Measurements from ENCODE around the gene DERA. TPM values are rescaled to one million over a fixed set of nuclear protein-coding genes. Genes with fewer than 3 reads are reported as not detected.

DERA gene
- 12.8 TPM for total RNA-seq

DNA sequence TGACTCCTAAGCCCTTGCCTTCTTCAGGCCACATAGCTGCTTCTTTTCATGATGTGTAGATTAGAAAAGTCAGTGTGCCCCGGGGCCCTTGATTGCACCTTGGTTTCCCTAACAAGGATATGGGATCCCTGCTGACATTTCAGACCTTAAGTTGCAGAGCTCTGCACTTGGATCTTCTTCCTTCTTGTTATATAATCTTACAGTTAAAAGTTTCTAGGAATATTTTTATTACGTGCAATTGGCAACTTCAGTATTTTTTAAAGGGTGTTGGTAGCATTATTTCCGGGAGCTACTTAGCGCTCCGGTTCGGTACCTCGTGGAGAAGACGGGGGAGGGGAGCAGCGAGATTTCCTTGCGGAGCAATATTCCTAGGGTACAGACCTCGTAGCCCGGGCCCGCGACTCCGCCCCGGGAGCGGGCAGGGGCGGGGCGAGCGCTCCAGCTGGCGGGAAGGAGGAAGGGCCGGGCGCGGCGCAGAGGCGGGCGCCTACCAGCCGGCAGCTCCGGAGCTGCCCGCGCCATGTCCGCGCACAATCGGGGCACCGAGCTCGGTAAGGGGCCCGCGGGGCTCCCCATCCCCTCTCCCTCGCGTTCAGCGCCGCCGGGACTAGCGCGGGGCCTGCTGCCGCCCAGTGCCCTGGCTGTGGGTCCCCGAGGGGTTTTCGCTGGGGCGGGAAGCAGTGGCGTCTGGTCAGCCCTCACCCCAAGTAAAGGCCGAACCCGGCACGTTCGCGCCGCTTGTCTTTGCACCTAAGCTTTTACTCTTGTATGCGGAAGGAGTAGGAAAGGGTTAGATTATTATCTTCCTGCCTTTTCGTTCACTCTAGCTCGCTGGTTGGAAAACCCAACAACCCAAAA is at the start of gene DERA:
Gene DERA, plus strand, starts transcription at position 469 of the 858 bp plus-strand sequence. Its CDS starts 52 bp downstream, at position 521.

DNA sequence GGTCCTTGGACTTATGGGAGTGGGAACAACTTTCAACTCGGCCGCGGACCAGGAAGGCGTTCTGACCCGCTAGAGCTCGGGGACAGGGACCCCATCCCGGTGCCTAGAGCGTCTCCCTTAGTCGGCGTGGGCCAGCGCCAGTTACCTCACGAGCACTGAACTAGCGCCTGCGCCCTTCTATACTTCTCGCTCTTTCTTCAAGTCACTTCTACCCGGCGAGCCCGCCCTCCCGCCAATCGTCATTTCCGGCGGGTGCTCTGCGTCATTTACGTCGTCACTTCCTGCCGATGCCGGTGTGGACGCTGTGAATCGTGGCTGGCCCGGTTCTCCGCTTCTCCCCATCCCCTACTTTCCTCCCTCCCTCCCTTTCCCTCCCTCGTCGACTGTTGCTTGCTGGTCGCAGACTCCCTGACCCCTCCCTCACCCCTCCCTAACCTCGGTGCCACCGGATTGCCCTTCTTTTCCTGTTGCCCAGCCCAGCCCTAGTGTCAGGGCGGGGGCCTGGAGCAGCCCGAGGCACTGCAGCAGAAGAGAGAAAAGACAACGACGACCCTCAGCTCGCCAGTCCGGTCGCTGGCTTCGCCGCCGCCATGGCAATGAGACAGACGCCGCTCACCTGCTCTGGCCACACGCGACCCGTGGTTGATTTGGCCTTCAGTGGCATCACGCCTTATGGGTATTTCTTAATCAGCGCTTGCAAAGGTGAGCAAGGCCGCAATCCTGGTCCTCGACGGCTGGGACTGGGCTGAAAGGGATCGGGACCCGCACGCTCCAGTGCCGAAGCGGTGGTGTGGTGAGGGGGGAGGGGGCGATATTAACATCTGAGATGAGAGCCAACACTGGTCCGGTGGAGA is 28.8 kb upstream of the DERA start, which contains the start of gene STRAP:
Gene STRAP, plus strand, starts transcription at position 270 of the 854 bp plus-strand sequence. Its CDS starts 321 bp downstream, at position 591.

Other genes starting within 250 kb of the DERA start
- 207 TPM for gene EPS8, start 121.9 kb upstream of the DERA start, total RNA-seq
- gene STRAP, start 28.9 kb upstream of the DERA start, total RNA-seq: 58.2 TPM

Data from parietal lobe (tissue), 1 donor.